Bronchial epithelial cell (primary cell): ENCODE results near the gene LRFN3. TPM values are rescaled to one million over a fixed set of nuclear protein-coding genes. Genes with fewer than 3 reads are reported as not detected.

Source experiments
- DNase-seq: peaks from one replicate; pipeline ENCODE4 v3.0.0-alpha.2; 2010; ENCODE audit warnings: low read depth
- FAIRE-seq: peaks from 2 replicates; lab custom pipeline; 2011; peaks lifted over from hg19 to GRCh38; lab: Jason Lieb, UNC
- H3K27me3 ChIP-seq: 2 replicates; pipeline ENCODE4 v1.5.1; 2011; ENCODE audit warnings: low read length; ENCODE audit not compliant: control insufficient read depth, insufficient read depth
- H3K36me3 ChIP-seq: 2 replicates; pipeline ENCODE4 v1.5.1; 2011; ENCODE audit warnings: low read length; ENCODE audit not compliant: control insufficient read depth, insufficient read depth
- H3K4me3 ChIP-seq: 2 replicates; pipeline ENCODE4 v1.5.1; 2011; ENCODE audit warnings: mild to moderate bottlenecking, low read depth, low read length, control low read depth
- total RNA-seq: library from RNA; depleted of rRNA; stranded (reverse); fragments of >200 nt; gene quantifications from 2 replicates; pipeline ENCODE4 v1.2.1, GENCODE V29; 2014
- TF ChIP-seq, protein P1 (sequence below): IDR thresholded peaks from 2 replicates; pipeline ENCODE4 v1.5.1; 2011; ENCODE audit warnings: mild to moderate bottlenecking, moderate library complexity, low read length, control low read depth, inconsistent platforms; ENCODE audit not compliant: insufficient read depth, severe bottlenecking

LRFN3 gene
- total RNA-seq, 1 donor from 2014 or later: 0.79 TPM

DNA sequence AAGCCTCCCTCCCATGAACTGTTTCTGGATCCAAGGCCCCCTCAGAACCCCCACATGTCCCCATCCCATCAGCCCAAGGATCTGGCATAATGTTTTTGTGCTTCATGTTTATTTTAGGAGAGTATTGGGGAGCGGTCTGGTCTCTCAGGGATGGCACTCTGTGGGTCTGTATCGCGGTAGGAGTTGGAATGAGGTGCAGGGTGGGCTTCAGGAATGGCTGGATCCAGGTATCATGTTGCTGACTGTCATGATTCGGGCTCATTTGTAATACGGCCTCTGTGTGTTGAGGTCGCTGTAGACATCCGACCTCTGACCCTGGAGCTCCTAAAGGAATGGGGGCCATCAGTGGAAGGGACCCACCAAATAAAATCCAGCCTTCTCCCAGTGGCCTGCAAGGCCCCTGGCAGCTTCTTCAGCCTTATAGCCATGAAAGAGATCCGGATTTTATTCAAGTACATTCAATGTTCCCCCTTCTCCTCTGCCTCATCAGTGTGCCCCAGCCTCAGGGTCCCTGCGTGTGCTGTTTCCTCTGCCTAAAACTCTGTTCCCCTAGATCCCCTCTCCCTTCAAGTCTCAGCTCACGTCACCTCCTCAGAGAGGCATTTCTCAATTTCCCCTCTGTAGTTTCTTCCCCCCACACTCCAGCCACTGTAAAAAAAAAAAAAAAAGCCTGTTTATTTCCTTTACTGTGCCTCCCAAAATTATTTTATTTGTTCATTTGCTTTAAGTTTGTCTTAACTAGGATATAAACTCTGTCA, 31.7 kb upstream of the LRFN3 start:
- FAIRE-seq: no peak
- no peak for DNase-seq
- TF ChIP-seq, protein P1, sequence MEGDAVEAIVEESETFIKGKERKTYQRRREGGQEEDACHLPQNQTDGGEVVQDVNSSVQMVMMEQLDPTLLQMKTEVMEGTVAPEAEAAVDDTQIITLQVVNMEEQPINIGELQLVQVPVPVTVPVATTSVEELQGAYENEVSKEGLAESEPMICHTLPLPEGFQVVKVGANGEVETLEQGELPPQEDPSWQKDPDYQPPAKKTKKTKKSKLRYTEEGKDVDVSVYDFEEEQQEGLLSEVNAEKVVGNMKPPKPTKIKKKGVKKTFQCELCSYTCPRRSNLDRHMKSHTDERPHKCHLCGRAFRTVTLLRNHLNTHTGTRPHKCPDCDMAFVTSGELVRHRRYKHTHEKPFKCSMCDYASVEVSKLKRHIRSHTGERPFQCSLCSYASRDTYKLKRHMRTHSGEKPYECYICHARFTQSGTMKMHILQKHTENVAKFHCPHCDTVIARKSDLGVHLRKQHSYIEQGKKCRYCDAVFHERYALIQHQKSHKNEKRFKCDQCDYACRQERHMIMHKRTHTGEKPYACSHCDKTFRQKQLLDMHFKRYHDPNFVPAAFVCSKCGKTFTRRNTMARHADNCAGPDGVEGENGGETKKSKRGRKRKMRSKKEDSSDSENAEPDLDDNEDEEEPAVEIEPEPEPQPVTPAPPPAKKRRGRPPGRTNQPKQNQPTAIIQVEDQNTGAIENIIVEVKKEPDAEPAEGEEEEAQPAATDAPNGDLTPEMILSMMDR: no peak

GRCh38 chr19:35905178-35905727, 30.9 kb upstream of the LRFN3 start:
- H3K4me3 ChIP-seq: no peak overlapping the region
- TF ChIP-seq, protein P1: no peak
- FAIRE-seq (no peak), DNase-seq (no peak)
- no peaks in the 10 kb centered on the region for H3K27me3 ChIP-seq
- no peaks in the 10 kb centered on the region for H3K36me3 ChIP-seq

More for the DNA sequence above, 31.7 kb upstream of the LRFN3 start:
- Histone ChIP-seq H3K4me3 (no peak overlapping the region), H3K27me3 (no peaks in the 10 kb centered on the region), H3K36me3 (no peaks in the 10 kb centered on the region)

DNA sequence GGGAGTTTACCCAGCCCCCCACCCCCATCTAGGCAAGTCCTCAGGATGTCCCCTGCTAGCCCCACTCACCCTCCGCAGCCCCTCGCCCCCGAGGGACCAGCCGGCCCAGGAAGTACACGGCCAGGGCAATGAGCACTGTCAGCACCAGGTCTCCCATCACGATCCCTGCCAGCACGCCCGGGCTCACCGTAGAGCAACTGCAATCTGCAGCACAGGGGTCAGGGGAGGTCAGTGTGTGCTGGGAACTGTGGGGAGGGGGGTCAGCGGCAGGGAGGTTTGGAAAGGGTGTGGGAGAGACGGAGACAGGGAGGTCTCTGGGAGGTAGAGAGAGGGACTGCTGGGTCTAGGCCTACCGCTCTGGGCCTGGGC, 28.8 kb upstream of the LRFN3 start:
- no peaks in the 10 kb centered on the region for H3K27me3 ChIP-seq
- H3K4me3 ChIP-seq: no peak overlapping the region
- FAIRE-seq: no peak
- DNase-seq: no peak
- TF ChIP-seq, protein P1: no peak
- no peaks in the 10 kb centered on the region for H3K36me3 ChIP-seq

GRCh38 chr19:35908010-35908441, 28.1 kb upstream of the LRFN3 start, which contains the start of gene TYROBP:
Gene TYROBP, minus strand, starts transcription at chr19:35908295. Its CDS starts 67 bp downstream, at chr19:35908228.
- no peaks in the 10 kb centered on the region for H3K36me3 ChIP-seq
- no peaks in the 10 kb centered on the region for H3K27me3 ChIP-seq
- H3K4me3 ChIP-seq: no peak within 1 kb of the TSS
- TF ChIP-seq, protein P1: no peak
- DNase-seq: no peak
- no peak for FAIRE-seq

GRCh38 chr19:35908973-35909683, 27.0 kb upstream of the LRFN3 start:
- DNase-seq (no peak), FAIRE-seq (no peak)
- Histone ChIP-seq H3K4me3 (no peak overlapping the region), H3K36me3 (no peaks in the 10 kb centered on the region), H3K27me3 (no peaks in the 10 kb centered on the region)
- TF ChIP-seq, protein P1: no peak
